ENCODE data around the gene BCL7C.

Gene BCL7C

GRCh38 chr16:30914830-30915229 lies 21.0 kb upstream of the BCL7C start:
- no peak for DNase-seq (ENCODE audit: low read depth)
- no peak overlapping the region for H3K4me3 ChIP-seq (ENCODE audit: low read depth, low read length)
- TF ChIP-seq, protein P1, sequence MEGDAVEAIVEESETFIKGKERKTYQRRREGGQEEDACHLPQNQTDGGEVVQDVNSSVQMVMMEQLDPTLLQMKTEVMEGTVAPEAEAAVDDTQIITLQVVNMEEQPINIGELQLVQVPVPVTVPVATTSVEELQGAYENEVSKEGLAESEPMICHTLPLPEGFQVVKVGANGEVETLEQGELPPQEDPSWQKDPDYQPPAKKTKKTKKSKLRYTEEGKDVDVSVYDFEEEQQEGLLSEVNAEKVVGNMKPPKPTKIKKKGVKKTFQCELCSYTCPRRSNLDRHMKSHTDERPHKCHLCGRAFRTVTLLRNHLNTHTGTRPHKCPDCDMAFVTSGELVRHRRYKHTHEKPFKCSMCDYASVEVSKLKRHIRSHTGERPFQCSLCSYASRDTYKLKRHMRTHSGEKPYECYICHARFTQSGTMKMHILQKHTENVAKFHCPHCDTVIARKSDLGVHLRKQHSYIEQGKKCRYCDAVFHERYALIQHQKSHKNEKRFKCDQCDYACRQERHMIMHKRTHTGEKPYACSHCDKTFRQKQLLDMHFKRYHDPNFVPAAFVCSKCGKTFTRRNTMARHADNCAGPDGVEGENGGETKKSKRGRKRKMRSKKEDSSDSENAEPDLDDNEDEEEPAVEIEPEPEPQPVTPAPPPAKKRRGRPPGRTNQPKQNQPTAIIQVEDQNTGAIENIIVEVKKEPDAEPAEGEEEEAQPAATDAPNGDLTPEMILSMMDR (IDR thresholded peaks at IDR 0.05; ENCODE audit: low read depth, low read length, missing control alignments): no peak
- in situ Hi-C loops (cut with HindIII; ENCODE audit: low sequenced_read_pairs): no loop called here

GRCh38 chr16:30912794-30913412 lies 19.0 kb upstream of the BCL7C start:
- H3K4me3 ChIP-seq (ENCODE audit: low read depth, low read length): no peak overlapping the region
- DNase-seq (ENCODE audit: low read depth): no peak
- in situ Hi-C loops (cut with HindIII; ENCODE audit: low sequenced_read_pairs): no loop called here
- TF ChIP-seq, protein P1 (IDR thresholded peaks at IDR 0.05; ENCODE audit: low read depth, low read length, missing control alignments): no peak

DNA sequence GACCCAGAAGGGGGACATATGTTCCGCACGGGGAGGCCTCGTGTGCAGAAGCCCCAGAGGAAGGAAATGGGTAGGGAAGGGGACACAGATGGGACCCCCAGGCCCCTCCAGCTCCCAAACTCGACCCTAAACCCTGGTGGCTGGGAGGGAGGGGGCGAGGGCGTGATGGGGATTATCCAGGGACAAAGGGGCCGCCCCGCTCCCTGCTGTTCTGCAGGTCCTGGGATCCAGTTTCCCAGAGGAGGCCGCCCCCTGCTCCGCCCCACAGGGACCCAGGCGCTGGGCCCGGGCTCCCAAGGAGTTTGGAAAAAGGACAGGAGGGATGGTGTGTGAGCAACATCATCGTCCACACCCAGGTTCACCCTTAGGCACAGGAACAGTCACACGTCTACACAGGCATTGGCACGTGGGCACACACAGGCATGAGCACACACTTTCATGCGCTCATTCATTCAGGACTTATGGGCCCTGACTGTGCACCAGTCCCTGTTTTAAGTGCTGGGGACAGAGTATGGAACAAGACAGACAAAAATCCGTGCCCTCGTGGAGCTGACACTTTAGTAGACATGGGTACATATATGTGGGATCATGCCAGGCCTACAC lies 16.7 kb upstream of the BCL7C start:
- H3K4me3 ChIP-seq (ENCODE audit: low read depth, low read length): no peak overlapping the region
- TF ChIP-seq, protein P1 (IDR thresholded peaks at IDR 0.05; ENCODE audit: low read depth, low read length, missing control alignments): no peak
- DNase-seq (ENCODE audit: low read depth): no peak
- in situ Hi-C loops (cut with HindIII; ENCODE audit: low sequenced_read_pairs): no loop called here

GRCh38 chr16:30907064-30907463 lies 13.2 kb upstream of the BCL7C start:
- DNase-seq (ENCODE audit: low read depth): no peak
- TF ChIP-seq, protein P1 (IDR thresholded peaks at IDR 0.05; ENCODE audit: low read depth, low read length, missing control alignments): no peak
- in situ Hi-C loops (cut with HindIII; ENCODE audit: low sequenced_read_pairs): no loop called here
- no peak overlapping the region for H3K4me3 ChIP-seq (ENCODE audit: low read depth, low read length)

- H3K4me3 ChIP-seq (ENCODE audit: low read depth, low read length): no peak overlapping the region
- DNase-seq (ENCODE audit: low read depth): no peak
- TF ChIP-seq, protein P1 (IDR thresholded peaks at IDR 0.05; ENCODE audit: low read depth, low read length, missing control alignments): no peak
- in situ Hi-C loops (cut with HindIII; ENCODE audit: low sequenced_read_pairs): no loop called here
Observed at GRCh38 chr16:30904114-30904780, 10.4 kb upstream of the BCL7C start.

DNA sequence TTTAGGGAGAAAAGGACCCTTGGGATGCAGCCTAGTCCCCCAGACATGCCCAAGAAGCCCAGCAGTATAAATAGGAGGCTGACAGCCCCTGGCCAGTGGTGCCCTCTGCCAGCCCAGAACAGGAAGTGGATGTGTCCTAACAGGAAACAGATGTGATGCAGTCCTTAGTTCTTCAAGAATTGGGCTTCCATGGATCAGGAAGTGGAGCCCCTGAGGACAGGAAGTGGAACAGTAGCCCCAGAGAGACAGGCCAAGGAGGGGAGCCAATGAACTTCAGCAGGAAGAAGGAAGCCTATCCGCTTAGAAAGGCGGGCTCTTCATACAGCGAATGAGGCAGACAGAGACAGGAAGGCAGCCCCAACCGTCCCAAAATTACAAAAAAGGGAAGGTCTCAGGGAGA lies 9.7 kb upstream of the BCL7C start:
- no peak overlapping the region for H3K4me3 ChIP-seq (ENCODE audit: low read depth, low read length)
- TF ChIP-seq, protein P1 (IDR thresholded peaks at IDR 0.05; ENCODE audit: low read depth, low read length, missing control alignments): no peak
- in situ Hi-C loops (cut with HindIII; ENCODE audit: low sequenced_read_pairs): no loop called here
- no peak for DNase-seq (ENCODE audit: low read depth)
